GM12801 (cell line): Measurements from ENCODE around the gene PARM1.

Experiments used
- TF ChIP-seq, protein P1 (sequence below): IDR thresholded peaks from one replicate; pipeline ENCODE4 v1.5.1; 2011; ENCODE audit warnings: control low read depth; ENCODE audit not compliant: insufficient read length; ENCODE audit errors: extremely low read depth

Gene PARM1

GRCh38 chr4:74926007-74926406, 6.9 kb upstream of the PARM1 start:
- TF ChIP-seq, protein P1, sequence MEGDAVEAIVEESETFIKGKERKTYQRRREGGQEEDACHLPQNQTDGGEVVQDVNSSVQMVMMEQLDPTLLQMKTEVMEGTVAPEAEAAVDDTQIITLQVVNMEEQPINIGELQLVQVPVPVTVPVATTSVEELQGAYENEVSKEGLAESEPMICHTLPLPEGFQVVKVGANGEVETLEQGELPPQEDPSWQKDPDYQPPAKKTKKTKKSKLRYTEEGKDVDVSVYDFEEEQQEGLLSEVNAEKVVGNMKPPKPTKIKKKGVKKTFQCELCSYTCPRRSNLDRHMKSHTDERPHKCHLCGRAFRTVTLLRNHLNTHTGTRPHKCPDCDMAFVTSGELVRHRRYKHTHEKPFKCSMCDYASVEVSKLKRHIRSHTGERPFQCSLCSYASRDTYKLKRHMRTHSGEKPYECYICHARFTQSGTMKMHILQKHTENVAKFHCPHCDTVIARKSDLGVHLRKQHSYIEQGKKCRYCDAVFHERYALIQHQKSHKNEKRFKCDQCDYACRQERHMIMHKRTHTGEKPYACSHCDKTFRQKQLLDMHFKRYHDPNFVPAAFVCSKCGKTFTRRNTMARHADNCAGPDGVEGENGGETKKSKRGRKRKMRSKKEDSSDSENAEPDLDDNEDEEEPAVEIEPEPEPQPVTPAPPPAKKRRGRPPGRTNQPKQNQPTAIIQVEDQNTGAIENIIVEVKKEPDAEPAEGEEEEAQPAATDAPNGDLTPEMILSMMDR, result no peak

GRCh38 chr4:74930162-74930561, 2.8 kb upstream of the PARM1 start:
- TF ChIP-seq, protein P1, result no peak

DNA sequence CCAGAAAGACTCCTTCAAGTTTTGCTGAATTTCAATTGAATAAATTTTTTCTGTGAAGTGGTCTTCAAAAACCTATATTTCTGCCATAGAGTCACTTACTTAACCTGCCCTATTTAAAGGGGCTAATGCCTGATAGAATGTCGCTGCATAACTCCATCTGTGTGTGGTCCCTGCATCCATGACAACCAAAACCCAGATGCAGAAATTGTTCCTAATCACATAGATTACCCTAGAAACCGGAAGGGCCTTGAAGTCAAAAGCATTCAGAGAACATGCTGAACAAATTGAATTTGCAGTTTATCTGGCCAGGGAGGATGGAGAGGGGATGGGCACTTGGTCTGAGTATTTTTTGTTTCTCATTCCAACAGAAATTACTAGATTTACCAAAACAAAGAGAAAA, 1.5 kb upstream of the PARM1 start:
- TF ChIP-seq, protein P1, result no peak

DNA sequence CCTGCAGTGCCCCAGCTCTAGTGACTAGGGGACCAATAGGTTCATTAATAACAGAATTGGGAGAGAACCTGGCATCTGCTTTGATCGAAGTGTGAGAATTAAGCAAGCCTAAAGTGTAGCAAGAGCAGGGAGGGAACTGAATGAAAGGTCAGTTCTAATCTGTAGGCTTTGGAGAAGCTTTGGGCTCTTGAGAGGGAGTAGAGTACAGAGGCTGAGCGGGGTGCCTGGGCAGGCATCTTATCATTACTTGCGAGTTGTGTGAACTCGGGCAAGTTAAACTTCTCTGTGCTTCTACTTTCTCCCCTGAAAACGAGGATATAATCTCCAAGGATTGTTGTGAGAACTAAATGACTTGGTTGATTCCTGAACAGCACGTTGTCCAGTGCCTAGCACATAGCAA, 906 bp upstream of the PARM1 start:
- TF ChIP-seq, protein P1, result no peak

DNA sequence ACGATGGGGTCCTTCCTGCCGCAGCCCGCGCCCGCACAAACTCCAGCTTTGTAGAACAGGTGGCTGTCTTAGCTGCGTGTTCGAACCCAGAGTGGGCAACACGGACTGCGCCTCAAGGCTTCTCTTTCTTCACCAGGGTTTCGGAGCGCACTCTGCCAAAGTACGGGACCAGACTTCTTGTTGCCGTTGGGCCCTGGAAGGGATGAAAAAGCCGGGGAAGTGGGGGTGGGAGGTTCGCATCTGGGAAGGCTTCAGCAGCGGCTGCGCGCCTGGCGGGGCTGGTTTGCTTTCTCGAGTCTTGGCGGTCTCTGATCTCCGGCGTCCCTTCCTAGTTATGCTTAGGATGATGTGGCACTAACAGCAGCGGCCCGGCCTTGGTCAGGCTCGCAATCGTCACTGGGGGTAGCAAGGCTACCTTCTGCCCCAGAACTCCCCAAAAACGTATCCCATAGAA, 673 bp downstream of the PARM1 start:
- TF ChIP-seq, protein P1, result no peak

DNA sequence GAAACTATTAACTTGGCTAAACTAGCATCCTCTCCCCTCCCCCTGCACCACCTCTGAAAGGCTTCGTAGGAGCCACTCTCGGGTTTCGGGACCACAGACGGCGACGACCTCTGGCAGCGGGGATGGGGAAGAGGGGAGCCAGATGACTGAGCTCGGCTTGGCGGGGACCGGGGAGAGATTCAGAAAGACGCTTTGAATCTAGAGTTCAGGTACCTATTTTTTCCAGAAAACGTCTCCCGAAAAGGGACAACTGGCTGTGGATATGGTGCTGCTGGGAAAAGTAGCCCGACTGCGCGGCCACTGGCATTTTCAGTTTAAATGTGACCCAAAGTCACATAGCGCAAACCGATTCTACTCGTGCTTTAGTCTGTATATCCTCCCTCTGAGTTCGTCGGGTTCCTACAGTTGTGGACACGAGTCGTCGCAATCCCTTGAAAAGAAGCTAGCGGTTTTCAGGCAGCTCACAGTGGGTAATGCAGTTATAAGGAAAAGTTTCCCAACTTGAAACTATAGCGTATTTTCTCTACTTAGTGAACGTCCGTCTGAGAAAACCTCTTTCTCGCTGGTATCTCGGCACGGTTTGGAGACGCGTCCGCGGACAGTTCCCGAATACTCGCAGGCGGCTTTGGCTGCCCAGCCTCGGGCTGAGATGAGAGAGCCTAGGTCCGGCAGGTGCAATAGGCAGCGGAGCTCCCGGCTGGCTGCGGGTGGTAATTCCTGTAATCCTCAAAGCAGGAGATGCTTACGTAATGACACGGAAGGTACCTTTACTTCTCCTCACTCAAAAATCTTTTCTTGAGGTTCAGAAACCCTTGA, 1.3 kb downstream of the PARM1 start:
- TF ChIP-seq, protein P1, result no peak

DNA sequence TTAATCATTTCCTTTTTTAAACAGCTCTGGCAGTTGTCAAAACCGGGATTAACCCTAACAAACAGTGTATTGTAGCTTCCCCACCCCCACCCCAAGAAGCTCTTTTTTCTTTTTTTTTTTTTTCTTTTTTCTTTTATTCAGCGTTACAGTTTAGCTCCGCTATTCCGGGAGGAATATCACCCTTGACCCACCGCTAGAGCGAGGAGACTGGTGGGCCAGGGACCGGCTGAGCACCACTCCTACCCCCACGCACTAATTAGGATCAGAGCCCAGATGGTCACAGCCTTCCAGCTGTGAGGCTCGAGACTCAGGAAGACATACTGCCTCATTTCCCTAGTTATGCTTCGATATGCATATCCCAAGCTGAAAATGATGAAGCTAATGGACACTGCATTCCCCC, 2.0 kb downstream of the PARM1 start:
- TF ChIP-seq, protein P1, result no peak
